ENCODE measurements around the gene GPR15LG. TPM values are rescaled to one million over a fixed set of nuclear protein-coding genes. Genes with fewer than 3 reads are reported as not detected.

The GPR15LG gene
- total RNA-seq, 2 donors from 2014 or later, result not detected

DNA sequence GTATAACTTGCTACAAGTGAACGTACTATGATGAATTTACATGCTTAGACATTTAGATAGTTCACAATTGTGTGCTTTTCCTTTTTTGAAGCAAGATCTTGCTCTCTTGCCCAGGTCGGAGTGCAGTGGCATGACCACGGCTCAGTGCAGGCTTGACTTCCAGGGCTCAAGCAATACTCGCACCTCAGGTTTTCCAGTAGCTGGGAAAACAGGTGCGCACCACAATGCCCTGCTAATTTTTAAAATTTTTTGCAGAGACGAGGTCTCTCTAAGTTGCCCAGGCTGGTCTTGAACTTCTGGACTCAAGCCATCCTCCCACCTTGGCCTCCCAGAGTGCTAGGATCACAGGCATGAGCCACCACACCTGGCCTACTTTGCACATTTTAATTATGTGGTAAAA, 1.8 kb downstream of the GPR15LG start:
- ATAC-seq (ENCODE audit: insufficient number of reproducible peaks, low FRiP score, low read depth) (no peak), DNase-seq (ENCODE audit: low spot score) (no peak)
- no peaks in the 10 kb centered on the region for H3K9me3 ChIP-seq

GRCh38 chr10:84176351-84176750, 2.8 kb downstream of the GPR15LG start:
- Histone ChIP-seq H3K27ac (no peak overlapping the region), H3K4me3 (no peak overlapping the region), H3K4me1 (ENCODE audit: control insufficient read depth in 1 of 2, low read depth in 2 of 2) (no peaks in the 10 kb centered on the region), H3K27me3 (replicated peaks; ENCODE audit: insufficient read depth) (no peaks in the 10 kb centered on the region), H3K36me3 (no peaks in the 10 kb centered on the region), H3K9me3 (no peaks in the 10 kb centered on the region)
- TF ChIP-seq, protein P1, sequence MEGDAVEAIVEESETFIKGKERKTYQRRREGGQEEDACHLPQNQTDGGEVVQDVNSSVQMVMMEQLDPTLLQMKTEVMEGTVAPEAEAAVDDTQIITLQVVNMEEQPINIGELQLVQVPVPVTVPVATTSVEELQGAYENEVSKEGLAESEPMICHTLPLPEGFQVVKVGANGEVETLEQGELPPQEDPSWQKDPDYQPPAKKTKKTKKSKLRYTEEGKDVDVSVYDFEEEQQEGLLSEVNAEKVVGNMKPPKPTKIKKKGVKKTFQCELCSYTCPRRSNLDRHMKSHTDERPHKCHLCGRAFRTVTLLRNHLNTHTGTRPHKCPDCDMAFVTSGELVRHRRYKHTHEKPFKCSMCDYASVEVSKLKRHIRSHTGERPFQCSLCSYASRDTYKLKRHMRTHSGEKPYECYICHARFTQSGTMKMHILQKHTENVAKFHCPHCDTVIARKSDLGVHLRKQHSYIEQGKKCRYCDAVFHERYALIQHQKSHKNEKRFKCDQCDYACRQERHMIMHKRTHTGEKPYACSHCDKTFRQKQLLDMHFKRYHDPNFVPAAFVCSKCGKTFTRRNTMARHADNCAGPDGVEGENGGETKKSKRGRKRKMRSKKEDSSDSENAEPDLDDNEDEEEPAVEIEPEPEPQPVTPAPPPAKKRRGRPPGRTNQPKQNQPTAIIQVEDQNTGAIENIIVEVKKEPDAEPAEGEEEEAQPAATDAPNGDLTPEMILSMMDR (IDR thresholded peaks at IDR 0.05), result no peak
- no peak for ATAC-seq (ENCODE audit: insufficient number of reproducible peaks, low FRiP score, low read depth)
- no peak for DNase-seq (ENCODE audit: low spot score)

More for the DNA sequence above, 1.8 kb downstream of the GPR15LG start:
- Histone ChIP-seq H3K36me3 (no peaks in the 10 kb centered on the region), H3K27ac (no peak overlapping the region), H3K4me3 (no peak overlapping the region), H3K4me1 (ENCODE audit: control insufficient read depth in 1 of 2, low read depth in 2 of 2) (no peaks in the 10 kb centered on the region), H3K27me3 (replicated peaks; ENCODE audit: insufficient read depth) (no peaks in the 10 kb centered on the region)
- TF ChIP-seq, protein P1 (IDR thresholded peaks at IDR 0.05), result no peak

GRCh38 chr10:84176836-84177474, 3.4 kb downstream of the GPR15LG start:
- DNase-seq (ENCODE audit: low spot score) (no peak), ATAC-seq (ENCODE audit: insufficient number of reproducible peaks, low FRiP score, low read depth) (no peak)
- Histone ChIP-seq H3K36me3 (no peaks in the 10 kb centered on the region), H3K9me3 (no peaks in the 10 kb centered on the region), H3K4me1 (ENCODE audit: control insufficient read depth in 1 of 2, low read depth in 2 of 2) (no peaks in the 10 kb centered on the region), H3K4me3 (no peak overlapping the region), H3K27me3 (replicated peaks; ENCODE audit: insufficient read depth) (no peaks in the 10 kb centered on the region), H3K27ac (no peak overlapping the region)
- TF ChIP-seq, protein P1 (IDR thresholded peaks at IDR 0.05), result no peak

GRCh38 chr10:84177541-84178141, 4.0 kb downstream of the GPR15LG start:
- no peak overlapping the region for H3K4me3 ChIP-seq
- no peaks in the 10 kb centered on the region for H3K9me3 ChIP-seq
- TF ChIP-seq, protein P1 (IDR thresholded peaks at IDR 0.05), result no peak
- DNase-seq (ENCODE audit: low spot score) (no peak), ATAC-seq (ENCODE audit: insufficient number of reproducible peaks, low FRiP score, low read depth) (no peak)
- no peaks in the 10 kb centered on the region for H3K27me3 ChIP-seq (replicated peaks; ENCODE audit: insufficient read depth)
- H3K4me1 ChIP-seq (ENCODE audit: control insufficient read depth in 1 of 2, low read depth in 2 of 2), result no peaks in the 10 kb centered on the region
- H3K36me3 ChIP-seq, result no peaks in the 10 kb centered on the region
- H3K27ac ChIP-seq, result no peak overlapping the region

DNA sequence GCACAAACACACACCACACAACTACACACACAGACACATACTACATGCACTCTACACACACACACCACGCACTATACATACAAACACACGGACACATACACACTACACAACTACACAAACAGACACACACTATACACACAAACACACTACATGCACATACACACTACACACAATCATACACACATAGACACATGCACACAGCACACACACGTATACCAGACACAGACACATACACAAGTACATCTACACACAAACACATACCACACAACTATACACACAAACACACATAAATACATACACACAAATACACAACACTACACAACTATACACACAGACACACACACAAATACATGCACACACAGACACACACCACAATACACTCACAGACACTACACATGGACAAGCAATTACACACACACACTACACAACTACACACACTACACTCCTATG, 4.6 kb downstream of the GPR15LG start:
- Histone ChIP-seq H3K27ac (no peak overlapping the region), H3K9me3 (no peaks in the 10 kb centered on the region), H3K4me3 (no peak overlapping the region), H3K27me3 (replicated peaks; ENCODE audit: insufficient read depth) (no peaks in the 10 kb centered on the region), H3K36me3 (no peaks in the 10 kb centered on the region), H3K4me1 (ENCODE audit: control insufficient read depth in 1 of 2, low read depth in 2 of 2) (no peaks in the 10 kb centered on the region)
- TF ChIP-seq, protein P1 (IDR thresholded peaks at IDR 0.05), result no peak
- ATAC-seq (ENCODE audit: insufficient number of reproducible peaks, low FRiP score, low read depth), result no peak
- no peak for DNase-seq (ENCODE audit: low spot score)

All from thoracic aorta (tissue), 2 donors.